Keratinocyte (primary cell): ENCODE results near the gene SAYSD1. TPM values are rescaled to one million over a fixed set of nuclear protein-coding genes. Genes with fewer than 3 reads are reported as not detected.

ENCODE experiments used
- DNase-seq: peaks from one replicate; pipeline ENCODE4 v3.0.0-alpha.2; 2011; ENCODE audit warnings: low read depth, missing footprints, low spot score
- FAIRE-seq: peaks from 2 replicates; lab custom pipeline; 2011; peaks lifted over from hg19 to GRCh38; lab: Jason Lieb, UNC
- H2AFZ ChIP-seq: 2 replicates; pipeline ENCODE4 v1.6.0; 2012; ENCODE audit warnings: low read length, control low read depth, inconsistent platforms; ENCODE audit not compliant: control insufficient read depth
- H3K27ac ChIP-seq: 2 replicates; pipeline ENCODE4 v1.5.1; 2011; ENCODE audit warnings: low read length; ENCODE audit not compliant: control insufficient read depth, insufficient read depth
- H3K27me3 ChIP-seq: 3 replicates; pipeline ENCODE4 v1.6.0; 2011; ENCODE audit warnings: low read length; ENCODE audit not compliant: control insufficient read depth, insufficient read depth; ENCODE audit errors: extremely low read depth
- H3K36me3 ChIP-seq, 2 experiments: 2 replicates in 1 of 2; 3 replicates in 1 of 2; pipeline ENCODE4 v1.5.1; 2011; ENCODE audit warnings: low read length in 2 of 2, mild to moderate bottlenecking in 1 of 2; ENCODE audit not compliant: control insufficient read depth in 2 of 2, insufficient read depth in 2 of 2; ENCODE audit errors: extremely low read depth in 1 of 2
- H3K4me1 ChIP-seq: 3 replicates; pipeline ENCODE4 v1.5.1; 2011; ENCODE audit warnings: low read length; ENCODE audit not compliant: control insufficient read depth, insufficient read depth; ENCODE audit errors: extremely low read depth
- H3K4me2 ChIP-seq: 3 replicates; pipeline ENCODE4 v1.6.0; 2011; ENCODE audit warnings: low read depth, low read length; ENCODE audit not compliant: control insufficient read depth, insufficient read depth; ENCODE audit errors: extremely low read depth
- H3K4me3 ChIP-seq, 3 experiments: fragments of 200-600 bp in 1 of 3; sonication (generic) in 1 of 3; 2 replicates in 2 of 3; 3 replicates in 1 of 3; pipeline ENCODE4 v1.5.1; 2011 to 2016; ENCODE audit warnings: low read length in 3 of 3, mild to moderate bottlenecking in 3 of 3, control low read depth in 2 of 3, inconsistent platforms in 1 of 3, low read depth in 1 of 3, mixed read lengths in 1 of 3, mixed run types in 1 of 3, moderate library complexity in 1 of 3; ENCODE audit not compliant: control insufficient read depth in 2 of 3, insufficient read depth in 2 of 3; ENCODE audit errors: extremely low read depth in 1 of 3
- H3K79me2 ChIP-seq: 2 replicates; pipeline ENCODE4 v1.6.0; 2012; ENCODE audit warnings: low read length; ENCODE audit not compliant: control insufficient read depth, insufficient read depth
- H3K9ac ChIP-seq: 3 replicates; pipeline ENCODE4 v1.6.0; 2011; ENCODE audit warnings: low read length; ENCODE audit not compliant: control insufficient read depth, insufficient read depth; ENCODE audit errors: extremely low read depth
- H3K9me1 ChIP-seq: 3 replicates; pipeline ENCODE4 v1.6.0; 2011; ENCODE audit warnings: low read length; ENCODE audit not compliant: control insufficient read depth, insufficient read depth; ENCODE audit errors: extremely low read depth
- H3K9me3 ChIP-seq: 2 replicates; pipeline ENCODE4 v1.5.1; 2012; ENCODE audit warnings: low read depth, low read length; ENCODE audit not compliant: control insufficient read depth
- H4K20me1 ChIP-seq: 3 replicates; pipeline ENCODE4 v1.6.0; 2011; ENCODE audit warnings: low read length; ENCODE audit not compliant: control insufficient read depth, insufficient read depth; ENCODE audit errors: extremely low read depth
- EZH2 ChIP-seq: IDR thresholded peaks from one replicate; pipeline ENCODE4 v1.6.1; 2012; ENCODE audit warnings: inconsistent platforms, mild to moderate bottlenecking, low read length, moderate library complexity
- dilution Hi-C: fragments of 300-500 bp; cut with MboI; formaldehyde crosslinking; loops from one replicate; pipeline ENCODE4 v1.7.0; 2020; ENCODE audit warnings: low sequenced_read_pairs; ENCODE audit not compliant: extremely low pct_ligation_motif_present
- polyA plus RNA-seq, 5 experiments: library from polyadenylated mRNA; depleted of rRNA in 3 of 5; stranded (reverse) in 3 of 5; stranded (forward) in 1 of 5; unstranded in 1 of 5; fragments of >200 nt; gene quantifications; 1 replicate in 1 of 5; 2 replicates in 3 of 5; 3 replicates in 1 of 5; pipeline versions ENCODE4 v1.2.1 to v1.2.3, GENCODE V29; 2011 to 2012; ENCODE audit warnings: missing spikeins in 2 of 5, low read depth in 1 of 5, low replicate concordance in 1 of 5
- TF ChIP-seq, protein P1 (sequence below), 3 experiments: IDR thresholded peaks in 1 of 3; conservative IDR thresholded peaks in 1 of 3; optimal IDR thresholded peaks in 1 of 3; 2 replicates in 2 of 3; 3 replicates in 1 of 3; pipeline versions ENCODE3 to v1.5.1; 2011; ENCODE audit warnings: low read length in 3 of 3, mild to moderate bottlenecking in 3 of 3, moderate library complexity in 2 of 3, control low read depth in 1 of 3, inconsistent platforms in 1 of 3; ENCODE audit not compliant: insufficient read depth in 2 of 3; ENCODE audit errors: extremely low read depth in 1 of 3

The SAYSD1 gene
- polyA plus RNA-seq, 1 donor (not counting 4 experiments of a cell fraction or from before 2014, with no cell fraction given): 8.4 TPM

DNA sequence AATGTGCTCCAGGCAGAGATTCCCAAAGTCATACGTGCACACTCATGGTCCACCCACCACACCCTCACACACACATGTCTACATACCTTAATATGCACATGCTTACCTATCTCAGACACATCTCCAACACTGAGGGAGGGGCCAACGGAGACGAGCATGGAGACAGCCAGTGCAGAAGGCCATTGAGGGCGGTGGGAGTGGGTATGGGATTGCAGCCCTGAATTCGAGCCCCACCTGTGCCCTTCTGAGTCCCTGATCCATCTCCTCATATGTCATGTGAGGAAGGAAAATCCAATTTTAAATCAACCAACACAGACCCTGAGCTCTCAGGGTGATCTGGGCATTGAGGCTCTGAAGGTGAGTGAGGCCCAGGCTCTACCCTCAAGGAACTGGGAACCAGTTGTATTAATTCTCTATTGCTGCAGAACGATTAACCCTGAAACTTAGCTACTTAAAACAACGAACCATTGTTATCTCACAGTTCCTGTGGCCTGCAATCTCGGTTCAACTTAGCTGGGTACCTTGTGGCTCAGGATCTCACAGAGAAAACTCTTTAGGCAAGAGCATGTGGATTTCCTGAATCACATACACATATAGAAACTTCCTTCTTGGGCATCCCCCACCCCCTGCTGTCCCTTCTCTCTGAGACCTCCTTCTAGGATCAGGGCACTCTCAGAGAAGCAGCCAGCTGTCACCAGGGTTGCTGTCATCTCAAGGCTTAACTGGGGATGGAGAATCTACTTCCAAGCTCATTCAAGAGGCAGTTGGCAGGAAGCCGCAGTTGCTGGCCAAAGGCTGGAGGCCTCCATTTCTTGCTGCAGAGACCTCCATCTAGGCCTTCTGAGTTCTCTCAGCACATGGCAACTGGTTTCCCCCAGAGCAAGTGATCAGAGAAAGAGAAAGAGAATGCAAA lies 38.1 kb downstream of the SAYSD1 start:
- H2AFZ ChIP-seq: no peak overlapping the region
- no peaks in the 10 kb centered on the region for H3K9me3 ChIP-seq
- no peaks in the 10 kb centered on the region for H3K36me3 ChIP-seq
- FAIRE-seq: no peak
- H3K4me2 ChIP-seq: no peak overlapping the region
- H3K4me1 ChIP-seq: no peaks in the 10 kb centered on the region
- no peak overlapping the region for H3K27ac ChIP-seq
- H3K4me3 ChIP-seq: no peak overlapping the region
- H3K9ac ChIP-seq: no peak overlapping the region
- H3K9me1 ChIP-seq: no peaks in the 10 kb centered on the region
- DNase-seq: no peak
- no peaks in the 10 kb centered on the region for H3K79me2 ChIP-seq
- no peak for TF ChIP-seq EZH2
- TF ChIP-seq, protein P1, sequence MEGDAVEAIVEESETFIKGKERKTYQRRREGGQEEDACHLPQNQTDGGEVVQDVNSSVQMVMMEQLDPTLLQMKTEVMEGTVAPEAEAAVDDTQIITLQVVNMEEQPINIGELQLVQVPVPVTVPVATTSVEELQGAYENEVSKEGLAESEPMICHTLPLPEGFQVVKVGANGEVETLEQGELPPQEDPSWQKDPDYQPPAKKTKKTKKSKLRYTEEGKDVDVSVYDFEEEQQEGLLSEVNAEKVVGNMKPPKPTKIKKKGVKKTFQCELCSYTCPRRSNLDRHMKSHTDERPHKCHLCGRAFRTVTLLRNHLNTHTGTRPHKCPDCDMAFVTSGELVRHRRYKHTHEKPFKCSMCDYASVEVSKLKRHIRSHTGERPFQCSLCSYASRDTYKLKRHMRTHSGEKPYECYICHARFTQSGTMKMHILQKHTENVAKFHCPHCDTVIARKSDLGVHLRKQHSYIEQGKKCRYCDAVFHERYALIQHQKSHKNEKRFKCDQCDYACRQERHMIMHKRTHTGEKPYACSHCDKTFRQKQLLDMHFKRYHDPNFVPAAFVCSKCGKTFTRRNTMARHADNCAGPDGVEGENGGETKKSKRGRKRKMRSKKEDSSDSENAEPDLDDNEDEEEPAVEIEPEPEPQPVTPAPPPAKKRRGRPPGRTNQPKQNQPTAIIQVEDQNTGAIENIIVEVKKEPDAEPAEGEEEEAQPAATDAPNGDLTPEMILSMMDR (optimal IDR thresholded peaks at IDR 0.05 in 1 of 3, IDR thresholded peaks at IDR 0.05 in 1 of 3, conservative IDR thresholded peaks at IDR 0.05 in 1 of 3; ENCODE audit: extremely low read depth in 1 of 3, insufficient read depth in 2 of 3, low read length in 3 of 3): no peak
- H4K20me1 ChIP-seq: no peaks in the 10 kb centered on the region
- H3K27me3 ChIP-seq: no peaks in the 10 kb centered on the region
- dilution Hi-C loops: no loop called here

DNA sequence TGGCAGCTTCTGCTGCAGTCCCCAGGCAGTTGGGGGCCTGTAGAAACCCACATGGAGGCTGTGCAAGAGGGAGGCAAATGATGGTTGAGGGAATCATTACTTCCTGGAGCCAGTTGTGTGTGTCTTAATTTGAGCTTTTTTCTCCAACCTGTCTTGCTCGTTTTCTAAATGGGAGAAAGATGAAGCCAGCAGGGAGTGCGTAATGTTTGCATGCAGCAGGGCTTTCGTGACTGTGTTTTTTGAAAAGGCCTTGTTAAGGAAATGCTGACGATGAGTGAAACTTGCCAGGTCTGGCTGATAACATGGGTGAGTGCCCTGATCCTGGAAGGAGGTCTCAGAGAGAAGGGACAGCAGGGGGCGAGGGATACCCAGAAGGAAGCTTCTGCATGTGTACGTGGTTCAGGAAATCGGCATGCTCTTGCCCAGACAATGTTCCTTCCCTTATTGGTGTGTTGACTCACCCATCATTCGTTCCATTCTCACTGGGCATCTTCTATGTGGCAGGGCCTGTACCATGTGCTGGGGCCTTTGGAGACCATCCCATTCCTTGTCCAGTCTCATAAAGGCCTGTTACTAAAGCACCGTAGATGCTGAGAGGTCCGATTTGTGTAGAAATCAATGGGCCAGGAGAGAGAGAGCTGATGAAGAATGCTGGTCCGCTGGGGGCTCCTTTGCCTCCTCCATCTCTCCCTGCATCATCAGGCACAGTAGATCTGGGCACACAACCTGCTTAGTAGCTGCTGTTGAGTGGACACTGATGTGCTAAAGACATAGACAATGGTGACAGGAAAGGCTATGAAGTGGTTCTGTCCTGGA lies 39.0 kb downstream of the SAYSD1 start:
- Histone ChIP-seq H3K9me1 (no peaks in the 10 kb centered on the region), H3K27ac (no peak overlapping the region), H3K27me3 (no peaks in the 10 kb centered on the region), H3K4me1 (no peaks in the 10 kb centered on the region), H3K9me3 (no peaks in the 10 kb centered on the region), H3K79me2 (no peaks in the 10 kb centered on the region), H3K4me3 (no peak overlapping the region), H2AFZ (no peak overlapping the region), H3K36me3 (no peaks in the 10 kb centered on the region), H4K20me1 (no peaks in the 10 kb centered on the region), H3K4me2 (no peak overlapping the region), H3K9ac (no peak overlapping the region)
- dilution Hi-C loops: no loop called here
- DNase-seq (no peak), FAIRE-seq (no peak)
- TF ChIP-seq, protein P1 (optimal IDR thresholded peaks at IDR 0.05 in 1 of 3, IDR thresholded peaks at IDR 0.05 in 1 of 3, conservative IDR thresholded peaks at IDR 0.05 in 1 of 3; ENCODE audit: extremely low read depth in 1 of 3, insufficient read depth in 2 of 3, low read length in 3 of 3): no peak
- no peak for TF ChIP-seq EZH2
